GM12878 (cell line): ENCODE results near the gene UHMK1.

Source experiments
- BHLHE40 ChIP-seq, 2 experiments: fragments of 450-650 bp in 1 of 2; IDR thresholded peaks; 2 replicates each; pipeline ENCODE4 v1.6.1; 2011 to 2017; ENCODE audit warnings: low read depth in 2 of 2, borderline replicate concordance in 1 of 2, improper control_type of control experiment in 1 of 2, low read length in 1 of 2, mild to moderate bottlenecking in 1 of 2
- CBX5 ChIP-seq: sonication (generic); IDR thresholded peaks from 2 replicates; pipeline ENCODE4 v1.6.1; 2016; ENCODE audit warnings: low read depth, moderate library complexity, mild to moderate bottlenecking, inconsistent platforms
- FOS ChIP-seq: IDR thresholded peaks from 3 replicates; pipeline ENCODE4 v1.6.1; 2011; ENCODE audit warnings: borderline replicate concordance; ENCODE audit not compliant: insufficient read length; ENCODE audit errors: extremely low read depth
- POLR2A ChIP-seq: IDR thresholded peaks from 2 replicates; pipeline ENCODE4 v1.6.1; 2011; ENCODE audit warnings: low read depth, mild to moderate bottlenecking, low read length
- RFX5 ChIP-seq: IDR thresholded peaks from 2 replicates; pipeline ENCODE4 v1.6.1; 2011; ENCODE audit warnings: low read depth, low read length, improper control_type of control experiment
- TF ChIP-seq, protein P1 (sequence below): IDR thresholded peaks from 2 replicates; pipeline ENCODE4 v1.6.1; 2011; ENCODE audit warnings: low read depth, mild to moderate bottlenecking, low read length, moderate library complexity, borderline replicate concordance; ENCODE audit errors: extremely low read depth
- TF ChIP-seq, protein P2 (sequence below): fragments of 450-650 bp; formaldehyde crosslinking; IDR thresholded peaks from 2 replicates; pipeline ENCODE4 v1.5.0; 2022; ENCODE audit warnings: mild to moderate bottlenecking, missing genetic modification characterization
- TF ChIP-seq, protein P3 (sequence below): IDR thresholded peaks from 2 replicates; pipeline ENCODE4 v1.6.1; 2011; ENCODE audit warnings: low read depth, low read length, improper control_type of control experiment, borderline replicate concordance
- TF ChIP-seq, protein P4 (sequence below), 3 experiments: IDR thresholded peaks in 2 of 3; conservative IDR thresholded peaks in 1 of 3; 2 replicates each; pipeline ENCODE4 v1.5.1; 2011; ENCODE audit warnings: low read depth in 3 of 3, low read length in 3 of 3, mild to moderate bottlenecking in 3 of 3, control low read depth in 2 of 3, moderate library complexity in 2 of 3, inconsistent platforms in 1 of 3, mixed read lengths in 1 of 3; ENCODE audit not compliant: control insufficient read depth in 2 of 3, insufficient read depth in 1 of 3; ENCODE audit errors: extremely low read depth in 1 of 3

DNA sequence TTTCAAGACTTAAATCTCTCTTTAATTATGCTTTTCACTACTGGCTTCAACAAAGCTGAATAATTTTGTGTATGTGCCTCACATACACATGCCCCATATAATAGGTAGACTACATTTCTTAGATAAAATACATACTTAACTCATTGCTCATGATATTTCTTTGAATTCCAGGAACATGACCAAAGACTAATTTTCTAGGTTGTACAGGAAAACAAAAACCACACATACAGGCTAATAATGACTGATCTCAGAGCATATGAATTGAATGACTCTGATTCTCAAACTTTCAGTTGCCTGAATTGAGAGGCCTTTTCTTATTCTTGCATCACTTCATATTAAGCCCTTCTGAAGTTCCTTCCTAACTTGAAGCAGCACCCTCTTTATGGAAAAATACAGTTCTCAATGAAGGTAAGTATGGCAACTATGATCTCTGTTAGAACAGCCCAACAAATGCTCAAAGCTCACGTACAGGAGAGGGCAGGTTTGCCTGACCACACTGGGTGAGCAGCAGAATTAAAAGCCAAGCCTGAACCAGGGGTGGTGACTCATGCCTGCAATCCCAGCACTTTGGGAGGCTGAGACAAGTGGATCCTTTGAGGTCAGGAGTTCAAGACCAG, 41.3 kb downstream of the UHMK1 start:
- no peak for TF ChIP-seq CBX5
- no peak for TF ChIP-seq POLR2A
- TF ChIP-seq, protein P1, sequence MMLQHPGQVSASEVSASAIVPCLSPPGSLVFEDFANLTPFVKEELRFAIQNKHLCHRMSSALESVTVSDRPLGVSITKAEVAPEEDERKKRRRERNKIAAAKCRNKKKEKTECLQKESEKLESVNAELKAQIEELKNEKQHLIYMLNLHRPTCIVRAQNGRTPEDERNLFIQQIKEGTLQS = no peak
- TF ChIP-seq, protein P2, sequence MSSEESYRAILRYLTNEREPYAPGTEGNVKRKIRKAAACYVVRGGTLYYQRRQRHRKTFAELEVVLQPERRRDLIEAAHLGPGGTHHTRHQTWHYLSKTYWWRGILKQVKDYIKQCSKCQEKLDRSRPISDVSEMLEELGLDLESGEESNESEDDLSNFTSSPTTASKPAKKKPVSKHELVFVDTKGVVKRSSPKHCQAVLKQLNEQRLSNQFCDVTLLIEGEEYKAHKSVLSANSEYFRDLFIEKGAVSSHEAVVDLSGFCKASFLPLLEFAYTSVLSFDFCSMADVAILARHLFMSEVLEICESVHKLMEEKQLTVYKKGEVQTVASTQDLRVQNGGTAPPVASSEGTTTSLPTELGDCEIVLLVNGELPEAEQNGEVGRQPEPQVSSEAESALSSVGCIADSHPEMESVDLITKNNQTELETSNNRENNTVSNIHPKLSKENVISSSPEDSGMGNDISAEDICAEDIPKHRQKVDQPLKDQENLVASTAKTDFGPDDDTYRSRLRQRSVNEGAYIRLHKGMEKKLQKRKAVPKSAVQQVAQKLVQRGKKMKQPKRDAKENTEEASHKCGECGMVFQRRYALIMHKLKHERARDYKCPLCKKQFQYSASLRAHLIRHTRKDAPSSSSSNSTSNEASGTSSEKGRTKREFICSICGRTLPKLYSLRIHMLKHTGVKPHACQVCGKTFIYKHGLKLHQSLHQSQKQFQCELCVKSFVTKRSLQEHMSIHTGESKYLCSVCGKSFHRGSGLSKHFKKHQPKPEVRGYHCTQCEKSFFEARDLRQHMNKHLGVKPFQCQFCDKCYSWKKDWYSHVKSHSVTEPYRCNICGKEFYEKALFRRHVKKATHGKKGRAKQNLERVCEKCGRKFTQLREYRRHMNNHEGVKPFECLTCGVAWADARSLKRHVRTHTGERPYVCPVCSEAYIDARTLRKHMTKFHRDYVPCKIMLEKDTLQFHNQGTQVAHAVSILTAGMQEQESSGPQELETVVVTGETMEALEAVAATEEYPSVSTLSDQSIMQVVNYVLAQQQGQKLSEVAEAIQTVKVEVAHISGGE = no peak
- TF ChIP-seq, protein P3, sequence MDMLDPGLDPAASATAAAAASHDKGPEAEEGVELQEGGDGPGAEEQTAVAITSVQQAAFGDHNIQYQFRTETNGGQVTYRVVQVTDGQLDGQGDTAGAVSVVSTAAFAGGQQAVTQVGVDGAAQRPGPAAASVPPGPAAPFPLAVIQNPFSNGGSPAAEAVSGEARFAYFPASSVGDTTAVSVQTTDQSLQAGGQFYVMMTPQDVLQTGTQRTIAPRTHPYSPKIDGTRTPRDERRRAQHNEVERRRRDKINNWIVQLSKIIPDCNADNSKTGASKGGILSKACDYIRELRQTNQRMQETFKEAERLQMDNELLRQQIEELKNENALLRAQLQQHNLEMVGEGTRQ = no peak
- no peak for TF ChIP-seq RFX5
- TF ChIP-seq, protein P4, sequence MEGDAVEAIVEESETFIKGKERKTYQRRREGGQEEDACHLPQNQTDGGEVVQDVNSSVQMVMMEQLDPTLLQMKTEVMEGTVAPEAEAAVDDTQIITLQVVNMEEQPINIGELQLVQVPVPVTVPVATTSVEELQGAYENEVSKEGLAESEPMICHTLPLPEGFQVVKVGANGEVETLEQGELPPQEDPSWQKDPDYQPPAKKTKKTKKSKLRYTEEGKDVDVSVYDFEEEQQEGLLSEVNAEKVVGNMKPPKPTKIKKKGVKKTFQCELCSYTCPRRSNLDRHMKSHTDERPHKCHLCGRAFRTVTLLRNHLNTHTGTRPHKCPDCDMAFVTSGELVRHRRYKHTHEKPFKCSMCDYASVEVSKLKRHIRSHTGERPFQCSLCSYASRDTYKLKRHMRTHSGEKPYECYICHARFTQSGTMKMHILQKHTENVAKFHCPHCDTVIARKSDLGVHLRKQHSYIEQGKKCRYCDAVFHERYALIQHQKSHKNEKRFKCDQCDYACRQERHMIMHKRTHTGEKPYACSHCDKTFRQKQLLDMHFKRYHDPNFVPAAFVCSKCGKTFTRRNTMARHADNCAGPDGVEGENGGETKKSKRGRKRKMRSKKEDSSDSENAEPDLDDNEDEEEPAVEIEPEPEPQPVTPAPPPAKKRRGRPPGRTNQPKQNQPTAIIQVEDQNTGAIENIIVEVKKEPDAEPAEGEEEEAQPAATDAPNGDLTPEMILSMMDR (IDR thresholded peaks at IDR 0.05 in 2 of 3, conservative IDR thresholded peaks at IDR 0.05 in 1 of 3; ENCODE audit: control insufficient read depth in 2 of 3, extremely low read depth in 1 of 3, insufficient read depth in 1 of 3, low read depth in 3 of 3, low read length in 3 of 3) = no peak
- TF ChIP-seq FOS = no peak
- no peak for TF ChIP-seq BHLHE40 (IDR thresholded peaks at IDR 0.05; ENCODE audit: borderline replicate concordance in 1 of 2, low read depth in 2 of 2, low read length in 1 of 2)
